Measurements from ENCODE around the gene NT5DC3.

DNA sequence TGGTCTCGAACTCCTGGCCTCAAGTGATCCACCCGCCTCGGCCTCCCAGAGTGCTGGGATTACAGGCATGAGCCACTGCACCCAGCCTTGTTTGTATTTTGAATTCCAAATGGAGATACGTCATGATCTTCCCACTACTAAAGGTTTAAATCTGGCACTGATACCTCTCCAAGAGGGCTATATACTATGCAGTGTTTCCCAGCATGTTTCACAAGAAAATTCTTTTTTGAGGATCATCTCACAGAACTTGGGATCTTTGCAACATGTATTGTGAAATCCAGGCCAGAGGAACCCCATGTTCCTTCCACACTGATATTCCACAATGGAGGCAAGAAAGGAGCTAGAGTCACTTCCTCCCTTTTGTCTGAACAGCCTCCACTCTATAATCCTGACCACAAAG is 112.7 kb downstream of the NT5DC3 start:
- TF ChIP-seq, protein P1, sequence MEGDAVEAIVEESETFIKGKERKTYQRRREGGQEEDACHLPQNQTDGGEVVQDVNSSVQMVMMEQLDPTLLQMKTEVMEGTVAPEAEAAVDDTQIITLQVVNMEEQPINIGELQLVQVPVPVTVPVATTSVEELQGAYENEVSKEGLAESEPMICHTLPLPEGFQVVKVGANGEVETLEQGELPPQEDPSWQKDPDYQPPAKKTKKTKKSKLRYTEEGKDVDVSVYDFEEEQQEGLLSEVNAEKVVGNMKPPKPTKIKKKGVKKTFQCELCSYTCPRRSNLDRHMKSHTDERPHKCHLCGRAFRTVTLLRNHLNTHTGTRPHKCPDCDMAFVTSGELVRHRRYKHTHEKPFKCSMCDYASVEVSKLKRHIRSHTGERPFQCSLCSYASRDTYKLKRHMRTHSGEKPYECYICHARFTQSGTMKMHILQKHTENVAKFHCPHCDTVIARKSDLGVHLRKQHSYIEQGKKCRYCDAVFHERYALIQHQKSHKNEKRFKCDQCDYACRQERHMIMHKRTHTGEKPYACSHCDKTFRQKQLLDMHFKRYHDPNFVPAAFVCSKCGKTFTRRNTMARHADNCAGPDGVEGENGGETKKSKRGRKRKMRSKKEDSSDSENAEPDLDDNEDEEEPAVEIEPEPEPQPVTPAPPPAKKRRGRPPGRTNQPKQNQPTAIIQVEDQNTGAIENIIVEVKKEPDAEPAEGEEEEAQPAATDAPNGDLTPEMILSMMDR (IDR thresholded peaks at IDR 0.05; ENCODE audit: poor library complexity): no peak
- TF ChIP-seq EZH2phosphoT487 (IDR thresholded peaks at IDR 0.05; ENCODE audit: low read depth, severe bottlenecking, unreplicated experiment): no peak
- TF ChIP-seq EZH2 (IDR thresholded peaks at IDR 0.05; ENCODE audit: borderline replicate concordance): no peak

Data from hepatocyte (in vitro differentiated cells).